Transverse colon (tissue), 3 donors: ENCODE measurements around the gene TMEM201.

Source experiments
- CTCF ChIP-seq, 5 experiments: fragments of 200-600 bp in 3 of 5; fragments of 450-650 bp in 2 of 5; sonication (generic) in 3 of 5; IDR thresholded peaks; 1 replicate in 2 of 5; 2 replicates in 3 of 5; pipeline ENCODE4 v1.5.1; 2016 to 2017; ENCODE audit warnings: antibody characterized with exemption in 5 of 5, inconsistent platforms in 3 of 5, mild to moderate bottlenecking in 2 of 5, moderate library complexity in 1 of 5
- POLR2A ChIP-seq: fragments of 450-650 bp; IDR thresholded peaks from one replicate; pipeline ENCODE4 v1.6.1; 2016; ENCODE audit warnings: antibody characterized with exemption, mild to moderate bottlenecking, moderate library complexity

- TF ChIP-seq CTCF (IDR thresholded peaks at IDR 0.05) (no peak), POLR2A (no peak)
Observed at GRCh38 chr1:9569267-9569666, 19.4 kb upstream of the TMEM201 start.
